ENCODE measurements around the gene SLC25A40. TPM values are rescaled to one million over a fixed set of nuclear protein-coding genes. Genes with fewer than 3 reads are reported as not detected.
"Not testable (repeated sequence)": the region's sequence is repeated elsewhere in the genome, so short reads cannot be mapped to it uniquely, and the experiment has no call there.

Gene SLC25A40
- total RNA-seq, 1 donor from 2014 or later = 41.9 TPM

GRCh38 chr7:87858417-87859100, 17.6 kb downstream of the SLC25A40 start:
- Mint-ChIP-seq H3K27me3 (ENCODE audit: insufficient read depth) (no peaks in the 10 kb centered on the region), H3K4me3 (no peak overlapping the region), H3K9me3 (no peaks in the 10 kb centered on the region), H3K36me3 (ENCODE audit: low read depth) (peaks cover 32% of the 10 kb centered on the region), H3K4me1 (ENCODE audit: low read depth) (peaks cover 6% of the 10 kb centered on the region), H3K27ac (peak overlapping the region; percentile 32)
- intact Hi-C loops (cut with micrococcal nuclease) = no loop called here
- DNase-seq (ENCODE audit: low spot score) = no peak

- Mint-ChIP-seq H3K27ac (no peak overlapping the region), H3K4me1 (ENCODE audit: low read depth) (peaks cover 6% of the 10 kb centered on the region), H3K36me3 (ENCODE audit: low read depth) (peaks cover 36% of the 10 kb centered on the region), H3K27me3 (ENCODE audit: insufficient read depth) (no peaks in the 10 kb centered on the region), H3K4me3 (no peak overlapping the region), H3K9me3 (no peaks in the 10 kb centered on the region)
- intact Hi-C loops (cut with micrococcal nuclease) = no loop called here
- no peak for DNase-seq (ENCODE audit: low spot score)
Observed at GRCh38 chr7:87853237-87853864, 22.8 kb downstream of the SLC25A40 start.

- Mint-ChIP-seq H3K4me3 (no peak overlapping the region), H3K4me1 (ENCODE audit: low read depth) (peaks cover 6% of the 10 kb centered on the region), H3K27me3 (ENCODE audit: insufficient read depth) (no peaks in the 10 kb centered on the region), H3K27ac (no peak overlapping the region), H3K36me3 (ENCODE audit: low read depth) (peaks cover 28% of the 10 kb centered on the region), H3K9me3 (no peaks in the 10 kb centered on the region)
- intact Hi-C loops (cut with micrococcal nuclease) = no loop called here
- no peak for DNase-seq (ENCODE audit: low spot score)
Observed at GRCh38 chr7:87852306-87852705, 23.9 kb downstream of the SLC25A40 start.

GRCh38 chr7:87850836-87851593, 25.1 kb downstream of the SLC25A40 start:
- intact Hi-C loops (cut with micrococcal nuclease) = no loop called here
- no peak overlapping the region for H3K4me3 Mint-ChIP-seq
- peaks cover 6% of the 10 kb centered on the region for H3K4me1 Mint-ChIP-seq (ENCODE audit: low read depth)
- no peak for DNase-seq (ENCODE audit: low spot score)
- no peaks in the 10 kb centered on the region for H3K27me3 Mint-ChIP-seq (ENCODE audit: insufficient read depth)
- H3K9me3 Mint-ChIP-seq = no peaks in the 10 kb centered on the region
- H3K27ac Mint-ChIP-seq = no peak overlapping the region
- H3K36me3 Mint-ChIP-seq (ENCODE audit: low read depth) = peaks cover 30% of the 10 kb centered on the region

GRCh38 chr7:87837597-87837996, 38.6 kb downstream of the SLC25A40 start:
- intact Hi-C loops (cut with micrococcal nuclease) = no loop called here
- no peak overlapping the region for H3K27ac Mint-ChIP-seq
- no peaks in the 10 kb centered on the region for H3K9me3 Mint-ChIP-seq
- H3K4me1 Mint-ChIP-seq (ENCODE audit: low read depth) = no peaks in the 10 kb centered on the region
- peaks cover 14% of the 10 kb centered on the region for H3K36me3 Mint-ChIP-seq (ENCODE audit: low read depth)
- H3K4me3 Mint-ChIP-seq = no peak overlapping the region
- no peaks in the 10 kb centered on the region for H3K27me3 Mint-ChIP-seq (ENCODE audit: insufficient read depth)
- DNase-seq (ENCODE audit: low spot score) = no peak

GRCh38 chr7:87833130-87833529, 43.0 kb downstream of the SLC25A40 start:
- no peak overlapping the region for H3K27ac Mint-ChIP-seq
- H3K36me3 Mint-ChIP-seq (ENCODE audit: low read depth) = peaks cover 22% of the 10 kb centered on the region
- no peak overlapping the region for H3K4me3 Mint-ChIP-seq
- H3K4me1 Mint-ChIP-seq (ENCODE audit: low read depth) = no peaks in the 10 kb centered on the region
- peaks cover 3% of the 10 kb centered on the region for H3K9me3 Mint-ChIP-seq
- H3K27me3 Mint-ChIP-seq (ENCODE audit: insufficient read depth) = no peaks in the 10 kb centered on the region
- intact Hi-C loops (cut with micrococcal nuclease) = no loop called here
- DNase-seq (ENCODE audit: low spot score) = no peak

GRCh38 chr7:87831097-87831496, 45.1 kb downstream of the SLC25A40 start:
- Mint-ChIP-seq H3K27ac (no peak overlapping the region), H3K4me1 (ENCODE audit: low read depth) (no peaks in the 10 kb centered on the region), H3K27me3 (ENCODE audit: insufficient read depth) (no peaks in the 10 kb centered on the region), H3K9me3 (peaks cover 14% of the 10 kb centered on the region), H3K4me3 (no peak overlapping the region), H3K36me3 (ENCODE audit: low read depth) (peaks cover 22% of the 10 kb centered on the region)
- intact Hi-C loops (cut with micrococcal nuclease) = no loop called here
- no peak for DNase-seq (ENCODE audit: low spot score)

GRCh38 chr7:87828383-87828782, 47.8 kb downstream of the SLC25A40 start:
- not testable (repeated sequence) for H3K4me3 Mint-ChIP-seq; H3K27me3 Mint-ChIP-seq (ENCODE audit: insufficient read depth); DNase-seq (ENCODE audit: low spot score)

GRCh38 chr7:87825369-87825768, 50.8 kb downstream of the SLC25A40 start:
- intact Hi-C loops (cut with micrococcal nuclease); H3K27ac Mint-ChIP-seq; H3K27me3 Mint-ChIP-seq (ENCODE audit: insufficient read depth); H3K4me3 Mint-ChIP-seq; DNase-seq (ENCODE audit: low spot score); H3K4me1 Mint-ChIP-seq (ENCODE audit: low read depth): not testable (repeated sequence)
- Mint-ChIP-seq H3K36me3 (ENCODE audit: low read depth) (peaks cover 13% of the 10 kb centered on the region), H3K9me3 (peaks cover 31% of the 10 kb centered on the region)

More at GRCh38 chr7:87828383-87828782, 47.8 kb downstream of the SLC25A40 start:
- Mint-ChIP-seq H3K9me3 (peaks cover 31% of the 10 kb centered on the region), H3K36me3 (ENCODE audit: low read depth) (peaks cover 18% of the 10 kb centered on the region)
- H3K27ac Mint-ChIP-seq; H3K4me1 Mint-ChIP-seq (ENCODE audit: low read depth); intact Hi-C loops (cut with micrococcal nuclease): not testable (repeated sequence)

- H3K4me3 Mint-ChIP-seq; H3K36me3 Mint-ChIP-seq (ENCODE audit: low read depth); H3K27ac Mint-ChIP-seq; H3K4me1 Mint-ChIP-seq (ENCODE audit: low read depth); DNase-seq (ENCODE audit: low spot score); intact Hi-C loops (cut with micrococcal nuclease); H3K27me3 Mint-ChIP-seq (ENCODE audit: insufficient read depth): not testable (repeated sequence)
- peaks cover 27% of the 10 kb centered on the region for H3K9me3 Mint-ChIP-seq
Observed at GRCh38 chr7:87822056-87822455, 54.1 kb downstream of the SLC25A40 start.

- no peaks in the 10 kb centered on the region for H3K9me3 Mint-ChIP-seq
- DNase-seq (ENCODE audit: low spot score) = no peak
- no peak overlapping the region for H3K4me3 Mint-ChIP-seq
- H3K27me3 Mint-ChIP-seq (ENCODE audit: insufficient read depth) = peaks cover 2% of the 10 kb centered on the region
- no peaks in the 10 kb centered on the region for H3K4me1 Mint-ChIP-seq (ENCODE audit: low read depth)
- H3K27ac Mint-ChIP-seq = no peak overlapping the region
- no peaks in the 10 kb centered on the region for H3K36me3 Mint-ChIP-seq (ENCODE audit: low read depth)
- intact Hi-C loops (cut with micrococcal nuclease) = no loop called here
Observed at GRCh38 chr7:87818336-87818735, 57.8 kb downstream of the SLC25A40 start.

GRCh38 chr7:87816389-87816788, 59.8 kb downstream of the SLC25A40 start:
- Mint-ChIP-seq H3K27ac (no peak overlapping the region), H3K4me1 (ENCODE audit: low read depth) (no peaks in the 10 kb centered on the region), H3K4me3 (no peak overlapping the region), H3K27me3 (ENCODE audit: insufficient read depth) (peaks cover 2% of the 10 kb centered on the region), H3K9me3 (no peaks in the 10 kb centered on the region), H3K36me3 (ENCODE audit: low read depth) (no peaks in the 10 kb centered on the region)
- intact Hi-C loops (cut with micrococcal nuclease) = no loop called here
- no peak for DNase-seq (ENCODE audit: low spot score)

- no peaks in the 10 kb centered on the region for H3K9me3 Mint-ChIP-seq
- no peak overlapping the region for H3K4me3 Mint-ChIP-seq
- H3K27me3 Mint-ChIP-seq (ENCODE audit: insufficient read depth) = no peaks in the 10 kb centered on the region
- H3K27ac Mint-ChIP-seq = no peak overlapping the region
- DNase-seq (ENCODE audit: low spot score) = no peak
- no peaks in the 10 kb centered on the region for H3K36me3 Mint-ChIP-seq (ENCODE audit: low read depth)
- intact Hi-C loops (cut with micrococcal nuclease) = no loop called here
- H3K4me1 Mint-ChIP-seq (ENCODE audit: low read depth) = no peaks in the 10 kb centered on the region
Observed at GRCh38 chr7:87810726-87811125, 65.4 kb downstream of the SLC25A40 start.

Measured in activated T-helper 1 cell treated with anti-CD3 and anti-CD28 coated beads, Interleukin-12 subunit alpha, Interleukin-12 subunit beta, Interleukin-2, Interleukin-4 antibody, amounts not matched to agents 30 ng/mL and 10 ng/mL and 1 ng/mL, durations not matched to agents 14 hours and 24 hours and 36 hours (primary cell).